Lower leg skin (tissue), 3 donors: ENCODE measurements around the gene VPS8.

Experiments used
- CTCF ChIP-seq, 3 donors: fragments of 450-650 bp; IDR thresholded peaks; one replicate each; pipeline ENCODE4 v1.5.1; 2016; ENCODE audit warnings: antibody characterized with exemption in 3 of 3, mild to moderate bottlenecking in 3 of 3, moderate library complexity in 2 of 3
- POLR2A ChIP-seq, 2 donors: fragments of 450-650 bp; IDR thresholded peaks; one replicate each; pipeline ENCODE4 v1.6.1; 2016 to 2017; ENCODE audit warnings: antibody characterized with exemption in 2 of 2, mild to moderate bottlenecking in 1 of 2, moderate library complexity in 1 of 2

GRCh38 chr3:184952671-184953070 lies 140.7 kb downstream of the VPS8 start:
- TF ChIP-seq CTCF (IDR thresholded peaks at IDR 0.05) (no peak), POLR2A (IDR thresholded peaks at IDR 0.05) (no peak)
